Sigmoid colon (tissue), 7 donors: ENCODE data around the gene RNASE1. TPM values are rescaled to one million over a fixed set of nuclear protein-coding genes. Genes with fewer than 3 reads are reported as not detected.
"Not testable (repeated sequence)": the region's sequence is repeated elsewhere in the genome, so short reads cannot be mapped to it uniquely, and the experiment has no call there.

Source experiments
- DNase-seq: peaks from one replicate; pipeline ENCODE4 v3.0.0-alpha.2; 2019
- H3K27ac ChIP-seq, 4 donors: fragments of 200-600 bp; sonication (generic); one replicate each; pipeline ENCODE4 v1.5.1; 2016 to 2019; ENCODE audit warnings: mild to moderate bottlenecking in 1 of 4
- H3K27me3 ChIP-seq, 3 donors: fragments of 200-600 bp; sonication (generic); one replicate each; pipeline ENCODE4 v1.5.1; 2019; ENCODE audit warnings: mild to moderate bottlenecking in 1 of 3
- H3K36me3 ChIP-seq, 4 donors: fragments of 200-600 bp; sonication (generic); one replicate each; pipeline ENCODE4 v1.5.1; 2016 to 2019
- H3K4me1 ChIP-seq, 4 donors: fragments of 200-600 bp; sonication (generic); one replicate each; pipeline ENCODE4 v1.5.1; 2017 to 2019
- H3K4me3 ChIP-seq, 4 donors: fragments of 200-600 bp; sonication (generic); one replicate each; pipeline ENCODE4 v1.5.1; 2017 to 2019; ENCODE audit warnings: mild to moderate bottlenecking in 2 of 4, moderate library complexity in 1 of 4
- H3K9me3 ChIP-seq, 4 donors: fragments of 200-600 bp in 3 of 4; sonication (generic) in 3 of 4; one replicate each; pipeline versions ENCODE4 v1.5.1 to v1.6.1; 2013 to 2019
- CTCF ChIP-seq, 4 experiments: fragments of 450-650 bp in 3 of 4; fragments of 200-600 bp in 1 of 4; IDR thresholded peaks; one replicate each; pipeline ENCODE4 v1.5.1; 2016 to 2019; ENCODE audit warnings: antibody characterized with exemption in 4 of 4, mild to moderate bottlenecking in 3 of 4, moderate library complexity in 2 of 4
- EP300 ChIP-seq, 4 donors: sonication (generic); formaldehyde crosslinking; IDR thresholded peaks; one replicate each; pipeline ENCODE4 v1.6.1; 2017; ENCODE audit warnings: antibody characterized with exemption in 4 of 4
- POLR2A ChIP-seq, 2 donors: fragments of 450-650 bp; IDR thresholded peaks; one replicate each; pipeline ENCODE4 v1.6.1; 2016; ENCODE audit warnings: antibody characterized with exemption in 2 of 2, mild to moderate bottlenecking in 2 of 2, moderate library complexity in 2 of 2
- POLR2AphosphoS5 ChIP-seq, 4 donors: sonication (generic); formaldehyde crosslinking; IDR thresholded peaks; one replicate each; pipeline ENCODE4 v1.6.1; 2017; ENCODE audit warnings: antibody characterized with exemption in 4 of 4
- WGBS, 2 donors: extraction: QIAGEN DNeasy Blood & Tissue Kit; methylation state at CpG; one replicate each; pipeline ENCODE4 v1.1.7; 2013; 5-methylcytosine and 5-hydroxymethylcytosine counted together
- intact Hi-C: fragments of 100-400 bp; cut with DNase I; formaldehyde crosslinking; loops from one replicate; pipeline ENCODE4 v1.15.1; 2023
- polyA plus RNA-seq, 3 donors: library from polyadenylated mRNA; stranded (reverse); fragments of 200-250 nt; gene quantifications; one replicate each; pipeline ENCODE4 v1.2.3, GENCODE V29; 2013
- total RNA-seq, 4 donors: library from RNA; depleted of rRNA; stranded (reverse); fragments of >200 nt; gene quantifications; one replicate each; pipeline ENCODE4 v1.1.0, GENCODE V29; 2016
- donor health status: healthy with polysubstance abuse.
- donor health status: Bipolar disorder and iron deficiency.
- donor health status: healthy.

Gene RNASE1
- total and polyA plus RNA-seq, 7 donors, result 111 to 584 (median 361) TPM

- Histone ChIP-seq H3K4me1 (no peaks in the 10 kb centered on the region), H3K9me3 (no peaks in the 10 kb centered on the region), H3K4me3 (no peak overlapping the region), H3K27me3 (no peaks in the 10 kb centered on the region), H3K36me3 (no peaks in the 10 kb centered on the region), H3K27ac (no peak overlapping the region)
- intact Hi-C loops, result no loop called here
- WGBS, 2 donors, result 82 to 94% methylated on average over 3 of the region's 3 CpGs
- DNase-seq, result no peak
- TF ChIP-seq EP300 (IDR thresholded peaks at IDR 0.05), result no peak
- no peak for TF ChIP-seq POLR2A (IDR thresholded peaks at IDR 0.05)
- TF ChIP-seq POLR2AphosphoS5 (IDR thresholded peaks at IDR 0.05), result no peak
- no peak for TF ChIP-seq CTCF (IDR thresholded peaks at IDR 0.05)
These were observed 34.1 kb downstream of the RNASE1 start for GRCh38 chr14:20768593-20768892.

GRCh38 chr14:20760950-20761349, 41.7 kb downstream of the RNASE1 start:
- Histone ChIP-seq H3K4me1 (no peaks in the 10 kb centered on the region), H3K27ac (no peak overlapping the region), H3K4me3 (no peak overlapping the region), H3K36me3 (no peaks in the 10 kb centered on the region), H3K9me3 (no peaks in the 10 kb centered on the region), H3K27me3 (no peaks in the 10 kb centered on the region)
- no peak for TF ChIP-seq EP300 (IDR thresholded peaks at IDR 0.05)
- no peak for TF ChIP-seq CTCF (IDR thresholded peaks at IDR 0.05)
- no peak for TF ChIP-seq POLR2AphosphoS5 (IDR thresholded peaks at IDR 0.05)
- no peak for TF ChIP-seq POLR2A (IDR thresholded peaks at IDR 0.05)
- DNase-seq, result no peak
- intact Hi-C loops, result no loop called here

- H3K36me3 ChIP-seq, DNase-seq: not testable (repeated sequence)
- 91 to 96% methylated on average over 5 of the region's 5 CpGs for WGBS, 2 donors
These were observed 43.2 kb downstream of the RNASE1 start for GRCh38 chr14:20759465-20759864.

GRCh38 chr14:20757965-20758364, 44.7 kb downstream of the RNASE1 start:
- TF ChIP-seq CTCF (IDR thresholded peaks at IDR 0.05) (no peak), POLR2A (IDR thresholded peaks at IDR 0.05) (no peak), EP300 (IDR thresholded peaks at IDR 0.05) (no peak), POLR2AphosphoS5 (IDR thresholded peaks at IDR 0.05) (no peak)
- no peak for DNase-seq
- H3K9me3 ChIP-seq, result no peaks in the 10 kb centered on the region

More at GRCh38 chr14:20759465-20759864, 43.2 kb downstream of the RNASE1 start:
- intact Hi-C loops, H3K4me1 ChIP-seq, H3K27me3 ChIP-seq, H3K27ac ChIP-seq, H3K4me3 ChIP-seq, H3K9me3 ChIP-seq: not testable (repeated sequence)

GRCh38 chr14:20755037-20755436, 47.6 kb downstream of the RNASE1 start:
- no peak for TF ChIP-seq POLR2A (IDR thresholded peaks at IDR 0.05)
- TF ChIP-seq POLR2AphosphoS5 (IDR thresholded peaks at IDR 0.05), result no peak
- no peak for TF ChIP-seq CTCF (IDR thresholded peaks at IDR 0.05)
- TF ChIP-seq EP300 (IDR thresholded peaks at IDR 0.05), result no peak
- no peaks in the 10 kb centered on the region for H3K36me3 ChIP-seq
- H3K4me3 ChIP-seq, result no peak overlapping the region
- WGBS, 2 donors, result 80 to 83% methylated on average over 6 of the region's 6 CpGs
- no peak for DNase-seq
- peaks cover 0 to 6% (median 0%) of the 10 kb centered on the region in 4 donors for H3K9me3 ChIP-seq
- intact Hi-C loops, result no loop called here
- H3K4me1 ChIP-seq, result no peaks in the 10 kb centered on the region
- H3K27me3 ChIP-seq, result no peaks in the 10 kb centered on the region
- no peak overlapping the region for H3K27ac ChIP-seq

More at GRCh38 chr14:20757965-20758364, 44.7 kb downstream of the RNASE1 start:
- no peak overlapping the region for H3K27ac ChIP-seq
- no peak overlapping the region for H3K4me3 ChIP-seq
- intact Hi-C loops, result no loop called here
- WGBS, 2 donors, result 53 to 56% methylated on average over 4 of the region's 4 CpGs
- no peaks in the 10 kb centered on the region for H3K36me3 ChIP-seq
- H3K4me1 ChIP-seq, result no peaks in the 10 kb centered on the region
- H3K27me3 ChIP-seq, result no peaks in the 10 kb centered on the region
